ENCODE data around the gene RGS7.
A peak's percentile ranks its signal among the peaks of the same experiment; 100 is the strongest.
"Not testable (repeated sequence)": the region's sequence is repeated elsewhere in the genome, so short reads cannot be mapped to it uniquely, and the experiment has no call there.

The RGS7 gene

DNA sequence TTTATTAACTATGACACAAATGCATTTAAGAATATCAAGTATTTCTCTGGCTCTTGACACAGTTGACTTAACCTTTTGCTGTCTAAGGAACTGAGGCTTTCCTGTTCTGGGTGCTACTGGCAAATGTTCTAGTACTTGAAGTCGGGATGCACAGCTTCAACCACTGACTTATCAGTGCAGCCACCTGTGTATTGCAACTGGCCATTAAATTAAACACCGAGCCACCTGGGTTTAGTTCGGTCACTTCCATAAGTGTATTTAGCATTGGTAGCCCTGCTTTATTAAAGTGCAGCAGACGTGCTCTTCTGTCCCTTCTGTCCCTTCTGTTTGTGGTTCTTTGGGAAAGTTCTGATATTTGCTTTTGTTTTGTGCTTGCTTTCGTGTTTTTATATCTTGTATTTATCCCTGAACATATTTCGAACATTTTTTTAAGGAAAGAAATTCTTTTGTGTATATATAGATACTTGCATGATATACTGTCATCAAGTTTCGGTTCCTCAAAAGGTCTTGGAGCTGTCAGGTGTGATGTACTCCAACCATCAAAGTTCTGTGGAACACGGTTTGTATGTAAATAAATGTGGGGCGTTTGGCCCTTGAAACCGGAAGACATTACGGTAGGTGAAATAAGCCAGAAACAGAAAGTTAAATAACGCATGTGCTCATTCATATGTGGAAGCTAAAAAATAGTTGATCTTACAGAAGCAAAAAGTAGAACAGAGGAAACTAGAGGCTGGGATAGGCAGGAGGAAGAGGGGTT is 447.1 kb downstream of the RGS7 start:
- DNase-seq (ENCODE audit: low spot score), result no peak

DNA sequence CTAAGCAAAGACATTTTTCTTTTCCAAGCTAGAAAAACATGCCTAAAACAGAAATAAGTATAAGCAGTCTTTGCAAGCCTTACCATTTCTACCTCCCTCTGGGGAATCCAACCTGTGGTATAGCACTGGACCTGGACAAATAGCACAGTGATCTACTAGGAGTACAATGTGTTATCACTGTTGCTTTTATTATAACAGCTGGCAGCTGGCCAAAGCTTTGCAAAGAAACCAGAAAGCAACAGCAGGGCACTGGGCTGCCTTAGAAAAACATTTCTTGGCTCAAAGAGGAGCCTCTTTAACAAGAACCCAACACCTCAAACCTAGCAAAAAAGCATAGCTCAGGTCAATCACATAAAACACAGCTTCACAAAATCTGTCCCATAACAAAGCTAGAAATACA is 450.5 kb downstream of the RGS7 start:
- DNase-seq (ENCODE audit: low spot score), result no peak

DNA sequence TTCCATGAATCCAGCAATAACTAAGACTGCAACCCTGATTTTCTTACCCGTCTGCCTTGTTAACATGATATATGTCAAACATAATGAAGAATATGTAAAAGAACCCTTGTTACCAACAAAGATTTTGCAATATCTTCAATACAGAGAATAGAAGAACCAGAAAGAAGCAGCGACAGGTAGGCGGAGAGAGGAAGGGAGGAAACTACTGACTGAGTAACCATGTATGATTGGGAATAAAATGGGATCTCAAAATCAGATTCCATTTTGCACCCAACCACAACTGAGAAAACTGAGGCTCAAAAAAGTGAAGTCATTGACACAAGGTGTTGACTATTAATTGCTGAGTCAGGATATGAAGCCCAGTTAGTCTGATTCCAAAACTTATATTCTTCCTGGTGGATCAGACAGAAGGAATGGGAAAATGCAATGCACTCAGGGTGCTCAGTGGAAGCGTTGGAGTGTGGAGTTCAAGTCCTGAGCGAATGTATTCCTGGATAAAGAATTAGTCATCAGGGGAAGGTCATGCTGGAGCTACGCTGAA is 451.7 kb downstream of the RGS7 start:
- no peak for DNase-seq (ENCODE audit: low spot score)

DNA sequence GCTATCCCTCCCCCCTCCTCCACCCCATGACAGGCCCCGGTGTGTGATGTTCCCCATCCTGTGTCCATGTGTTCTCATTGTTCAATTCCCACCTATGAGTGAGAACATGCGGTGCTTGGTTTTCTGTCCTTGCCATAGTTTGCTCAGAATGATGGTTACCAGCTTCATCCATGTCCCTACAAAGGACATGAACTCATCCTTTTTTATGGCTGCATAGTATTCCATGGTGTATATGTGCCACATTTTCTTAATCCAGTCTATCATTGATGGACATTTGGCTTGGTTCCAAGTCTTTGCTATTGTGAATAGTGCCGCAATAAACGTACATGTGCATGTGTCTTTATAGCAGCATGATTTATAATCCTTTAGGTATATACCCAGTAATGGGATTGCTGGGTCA is 461.6 kb downstream of the RGS7 start:
- DNase-seq (ENCODE audit: low spot score), result not testable (repeated sequence)

DNA sequence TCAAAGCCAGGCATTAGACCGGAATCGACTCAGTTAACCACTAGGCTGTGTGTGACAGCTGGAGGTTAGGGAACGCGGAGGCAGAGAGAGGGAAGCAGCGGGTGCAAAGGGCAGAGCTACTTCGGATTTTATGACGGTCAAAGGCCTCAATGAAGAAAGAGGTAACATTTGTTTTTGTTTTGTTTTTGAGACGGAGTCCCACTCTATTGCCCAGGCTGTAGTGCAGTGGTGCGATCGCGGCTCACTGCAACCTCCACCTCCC is 468.3 kb downstream of the RGS7 start:
- no peak for DNase-seq (ENCODE audit: low spot score)

DNA sequence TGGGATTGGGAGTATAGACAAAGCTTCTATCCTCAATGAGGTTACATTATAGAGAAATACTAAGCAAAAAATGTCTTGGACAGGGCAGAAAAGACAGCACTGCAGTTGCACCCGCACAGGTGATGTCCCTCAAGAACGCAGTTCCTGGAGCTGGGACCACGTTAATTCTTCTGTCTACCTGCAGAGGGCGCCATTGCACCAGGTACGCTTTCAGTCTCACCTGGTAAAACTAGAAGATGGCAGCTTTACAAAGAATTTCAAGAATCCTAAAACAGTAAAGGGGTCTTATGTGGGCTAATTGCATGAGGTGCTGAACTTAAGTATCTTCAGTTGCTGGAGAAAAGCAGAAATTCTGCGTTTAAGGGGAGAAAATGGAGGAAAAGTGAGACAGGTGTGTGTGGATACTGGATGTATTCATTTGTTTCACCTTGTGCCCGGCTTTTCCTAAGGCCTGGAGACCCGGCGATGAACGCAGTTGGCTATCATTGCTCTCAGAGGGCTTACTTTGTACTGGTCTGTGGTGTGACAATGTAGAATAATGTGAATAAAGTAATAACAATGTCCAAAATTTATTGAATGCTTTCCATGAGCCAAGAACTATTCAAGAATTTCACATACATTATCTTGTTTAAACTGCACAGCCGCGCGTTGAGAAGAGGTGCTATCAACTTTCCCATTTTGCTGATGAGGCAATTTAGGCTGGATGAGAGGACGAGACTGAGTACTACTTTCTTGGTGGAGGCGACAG is 468.8 kb downstream of the RGS7 start:
- peak; percentile 19 for DNase-seq (ENCODE audit: low spot score)

DNA sequence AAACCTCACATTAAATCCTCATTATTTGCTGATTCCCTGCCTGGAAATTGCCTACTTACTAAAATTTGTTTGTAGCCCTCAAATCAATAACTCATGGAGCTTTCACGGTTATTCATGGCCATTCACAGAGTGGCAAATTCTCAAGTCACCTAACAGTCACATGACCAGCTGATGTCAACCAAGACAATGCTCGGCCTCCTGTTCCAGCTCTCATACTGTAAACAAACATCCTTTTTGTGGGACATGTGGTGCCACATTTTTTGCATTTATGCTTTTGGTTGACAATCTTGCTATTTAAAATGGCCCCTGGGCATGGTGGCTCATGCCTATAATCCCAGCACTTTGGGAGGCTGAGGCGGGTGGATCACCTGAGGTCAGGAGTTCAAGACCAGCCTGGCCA is 473.5 kb downstream of the RGS7 start:
- DNase-seq (ENCODE audit: low spot score), result no peak

DNA sequence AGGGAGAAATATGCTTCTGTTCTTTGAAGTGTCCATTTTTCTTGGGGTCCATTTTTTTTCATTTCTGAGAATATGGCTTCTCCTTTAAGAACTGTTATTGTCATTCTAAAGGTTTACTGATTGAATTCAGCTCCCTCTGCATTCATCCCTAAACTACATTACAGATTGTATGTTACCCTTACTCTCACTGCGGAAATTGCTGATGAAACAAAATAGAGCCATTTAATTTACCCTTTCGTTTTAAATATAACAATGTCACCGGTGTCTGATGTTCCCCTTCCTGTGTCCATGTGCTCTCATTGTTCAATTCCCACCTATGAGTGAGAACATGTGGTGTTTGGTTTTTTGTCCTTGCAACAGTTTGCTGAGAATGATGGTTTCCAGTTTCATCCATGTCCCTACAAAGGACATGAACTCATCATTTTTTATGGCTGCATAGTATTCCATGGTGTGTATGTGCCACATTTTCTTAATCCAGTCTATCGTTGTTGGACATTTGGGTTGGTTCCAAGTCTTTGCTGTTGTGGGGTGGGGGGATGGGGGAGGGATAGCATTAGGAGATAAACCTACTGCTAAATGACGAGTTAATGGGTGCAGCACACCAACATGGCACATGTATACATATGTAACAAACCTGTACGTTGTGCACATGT is 474.2 kb downstream of the RGS7 start:
- DNase-seq (ENCODE audit: low spot score), result not testable (repeated sequence)

DNA sequence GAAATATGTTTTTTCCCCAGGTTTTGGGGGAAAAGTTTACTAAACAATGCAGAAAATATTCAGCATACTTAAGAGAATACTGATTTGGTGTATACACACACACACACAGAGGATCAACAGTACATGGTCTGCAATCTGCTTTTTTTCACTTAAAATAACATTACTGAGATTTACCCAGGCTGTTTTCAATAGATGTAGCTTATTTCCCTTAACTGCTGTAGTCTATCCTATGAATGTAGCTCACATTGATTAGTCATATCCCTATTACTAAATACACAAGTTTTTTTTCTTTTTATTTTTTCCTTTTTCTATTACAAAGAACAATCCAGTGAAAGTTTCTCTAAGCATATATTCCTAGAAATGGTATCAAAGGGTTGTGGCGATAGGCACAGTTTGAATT is 478.4 kb downstream of the RGS7 start:
- DNase-seq (ENCODE audit: low spot score), result no peak

DNA sequence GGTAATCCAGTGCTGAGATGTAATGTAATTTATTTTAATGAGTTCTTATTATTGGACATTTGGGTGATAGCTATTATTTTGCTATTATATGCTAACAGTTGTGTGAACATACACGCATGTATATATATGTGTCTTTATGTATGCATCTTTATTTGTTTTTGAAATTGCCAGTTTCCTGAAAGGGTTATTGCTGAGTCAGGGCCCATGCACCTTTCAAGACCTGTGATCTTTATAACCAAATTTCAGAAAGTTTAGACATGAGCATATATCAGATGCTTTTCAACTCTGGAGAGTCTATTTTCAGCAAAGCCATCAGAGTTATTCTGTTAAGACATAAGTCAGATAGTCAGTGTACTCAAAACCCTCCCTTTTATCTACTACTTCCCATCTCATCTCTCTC is 479.4 kb downstream of the RGS7 start:
- no peak for DNase-seq (ENCODE audit: low spot score)

DNA sequence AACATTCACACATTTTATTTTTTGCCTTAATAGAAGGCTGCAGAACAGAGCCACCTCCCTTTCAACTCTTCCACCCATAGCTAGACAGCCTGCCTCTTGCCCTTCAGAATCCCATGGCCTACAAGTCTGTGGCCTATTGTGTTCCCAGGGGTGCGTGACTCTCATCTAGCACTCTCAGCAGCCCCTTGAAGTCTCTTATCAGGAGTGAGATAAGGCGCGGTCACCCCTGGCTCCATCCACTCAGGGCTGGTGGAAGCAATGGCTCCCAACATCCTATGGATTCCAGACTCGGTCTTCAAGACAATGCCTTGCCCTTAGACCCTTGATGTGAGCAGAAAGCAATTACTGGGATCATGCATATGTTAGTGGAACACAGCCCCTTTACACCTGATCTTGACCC is 480.9 kb downstream of the RGS7 start:
- no peak for DNase-seq (ENCODE audit: low spot score)

DNA sequence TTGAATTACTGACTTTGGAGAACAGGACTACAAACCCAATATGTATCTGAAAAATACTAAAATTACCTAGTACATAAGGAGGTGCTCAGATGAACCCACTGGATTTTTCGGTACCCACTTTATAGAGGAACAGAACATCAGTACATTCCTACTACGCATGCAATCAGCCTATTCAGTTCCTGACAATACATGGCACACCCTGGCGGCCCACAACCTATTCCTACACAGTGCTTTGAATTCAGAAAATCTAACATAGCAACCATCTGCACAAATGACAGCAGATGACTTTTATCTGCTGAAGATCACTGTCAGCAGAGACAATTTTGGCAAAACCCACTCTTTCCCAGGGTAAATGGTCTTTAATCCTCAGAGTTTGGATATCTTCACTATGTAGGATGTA is 487.9 kb downstream of the RGS7 start:
- DNase-seq (ENCODE audit: low spot score), result no peak

DNA sequence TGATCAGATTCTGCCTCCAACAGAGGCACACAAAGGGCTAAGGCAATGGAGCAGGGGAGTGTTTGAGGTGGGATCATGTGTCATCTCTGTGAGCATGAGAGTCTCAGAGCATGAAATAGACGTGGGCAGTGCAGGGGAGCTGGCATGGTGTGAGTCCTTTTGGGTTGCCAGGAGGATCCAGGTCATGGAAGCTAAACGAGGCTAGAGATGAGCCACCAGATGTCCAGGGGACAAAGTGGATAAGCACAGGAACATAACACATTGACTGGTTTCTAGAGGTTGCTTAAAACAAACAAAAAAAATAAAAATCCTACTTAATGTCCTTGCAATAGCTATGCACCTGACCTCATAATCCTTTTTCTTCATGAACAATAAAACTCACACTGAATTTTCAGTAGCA is 490.3 kb downstream of the RGS7 start:
- DNase-seq (ENCODE audit: low spot score), result no peak

DNA sequence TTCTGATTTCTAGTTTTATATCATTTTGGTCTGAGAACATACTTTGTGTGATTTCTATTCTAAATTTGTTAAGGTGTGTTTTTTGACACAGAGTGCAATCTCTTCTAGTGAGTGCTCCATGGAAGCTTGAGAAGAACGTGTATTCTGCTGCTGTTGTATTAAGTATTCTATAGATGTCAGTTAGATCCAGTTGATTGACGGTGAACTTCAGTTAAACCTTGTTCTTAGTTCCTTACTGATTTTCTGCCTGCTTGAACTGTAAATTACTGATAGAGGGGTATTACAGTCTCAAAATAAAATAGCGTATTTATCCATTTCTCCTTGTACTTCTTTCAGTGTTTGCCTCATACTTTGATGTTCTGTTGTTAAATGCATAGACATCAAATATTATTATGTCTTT is 497.0 kb downstream of the RGS7 start:
- no peak for DNase-seq (ENCODE audit: low spot score)

DNA sequence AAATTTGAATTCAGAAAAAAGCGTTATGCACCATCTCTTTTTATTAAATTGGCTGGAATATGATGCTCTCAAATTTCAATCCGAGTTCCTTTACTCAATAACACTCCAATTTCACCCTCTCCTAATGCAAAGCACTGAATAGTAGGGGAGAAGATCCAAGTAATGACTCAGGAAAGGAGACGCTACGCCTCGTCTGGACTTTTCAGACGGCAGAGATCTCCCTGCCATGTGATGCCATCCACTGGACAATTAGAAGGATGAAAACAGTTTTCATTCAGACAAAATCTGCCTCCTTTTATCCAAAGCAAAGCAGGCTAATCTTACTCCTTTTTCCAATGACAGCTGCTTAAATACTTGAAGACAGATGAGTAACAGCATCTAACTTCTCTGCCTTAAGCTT is 502.6 kb downstream of the RGS7 start:
- DNase-seq (ENCODE audit: low spot score), result no peak

DNA sequence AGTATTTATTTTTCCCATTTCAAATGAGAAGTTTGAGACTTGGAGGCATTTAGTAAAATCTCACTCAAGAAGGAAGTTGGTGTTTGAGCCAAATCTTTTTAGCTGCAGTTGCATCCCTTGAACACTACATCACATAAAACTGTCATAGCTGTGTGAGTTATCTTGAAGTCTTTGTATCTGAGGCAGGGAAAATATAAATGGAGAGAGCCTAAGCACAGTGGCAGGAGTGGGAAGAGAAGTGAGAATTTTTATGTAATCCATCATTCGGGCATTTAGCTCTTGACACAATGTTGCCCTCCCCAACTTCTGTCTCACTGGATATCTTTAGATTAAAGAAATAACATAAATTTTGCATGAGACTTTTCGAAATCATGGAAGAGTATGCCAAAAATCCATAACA is 509.7 kb downstream of the RGS7 start:
- DNase-seq (ENCODE audit: low spot score), result no peak

DNA sequence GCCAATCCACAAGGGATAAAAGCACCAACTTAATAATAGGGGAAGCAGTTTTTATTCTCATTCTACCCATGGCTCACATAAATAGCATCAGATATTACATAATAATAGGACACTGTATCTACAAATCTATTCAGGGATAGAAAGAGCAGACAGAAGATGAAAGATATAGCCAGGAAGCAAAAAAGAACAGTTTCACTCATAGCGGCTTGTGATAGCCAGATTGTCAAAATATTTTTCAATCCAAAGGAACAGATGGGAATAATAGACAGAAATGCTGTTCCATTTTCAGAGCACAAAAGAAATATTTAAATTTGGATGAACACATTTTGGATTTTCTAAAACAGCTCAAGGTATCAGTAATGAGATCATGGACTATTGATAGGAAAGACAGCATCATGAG is 512.5 kb downstream of the RGS7 start:
- no peak for DNase-seq (ENCODE audit: low spot score)

DNA sequence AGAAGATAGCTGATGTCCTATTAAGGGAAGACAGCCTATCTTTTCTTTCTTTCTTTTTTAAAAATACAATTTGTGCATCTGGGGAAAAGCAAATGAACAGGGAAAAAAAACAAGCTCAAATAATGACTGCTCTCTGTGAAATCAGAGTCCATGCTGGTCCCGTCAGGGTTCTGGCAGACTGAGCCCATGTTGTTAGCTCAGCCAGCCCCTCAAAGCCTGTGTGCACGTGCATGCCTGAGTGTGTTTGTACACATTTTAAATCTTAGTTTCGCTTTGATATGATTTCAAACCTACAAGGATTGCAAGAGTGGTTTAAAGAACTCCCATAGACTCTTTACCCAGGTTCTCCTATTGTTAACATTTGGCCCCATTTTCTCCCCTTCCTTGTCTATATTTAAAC is 513.2 kb downstream of the RGS7 start:
- DNase-seq (ENCODE audit: low spot score), result no peak

DNA sequence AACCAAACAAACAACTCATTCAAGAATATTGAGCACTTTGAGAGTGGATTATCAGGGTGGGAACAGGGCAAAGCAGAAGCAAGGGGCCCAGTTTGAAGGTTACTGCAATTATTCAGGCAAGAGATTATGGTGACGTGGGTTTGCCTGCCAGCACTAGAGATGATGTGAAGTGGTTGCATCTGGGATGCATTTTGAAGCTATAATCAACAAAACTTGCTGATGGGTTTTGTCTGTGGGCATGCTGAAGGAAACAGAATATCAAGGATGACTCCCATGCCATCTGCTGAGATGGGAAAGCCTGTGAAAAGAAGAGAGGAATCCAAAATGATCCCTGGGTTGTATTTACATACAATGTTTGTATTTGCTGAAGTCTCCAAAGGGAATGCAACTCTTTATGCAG is 520.7 kb downstream of the RGS7 start:
- DNase-seq (ENCODE audit: low spot score), result no peak

DNA sequence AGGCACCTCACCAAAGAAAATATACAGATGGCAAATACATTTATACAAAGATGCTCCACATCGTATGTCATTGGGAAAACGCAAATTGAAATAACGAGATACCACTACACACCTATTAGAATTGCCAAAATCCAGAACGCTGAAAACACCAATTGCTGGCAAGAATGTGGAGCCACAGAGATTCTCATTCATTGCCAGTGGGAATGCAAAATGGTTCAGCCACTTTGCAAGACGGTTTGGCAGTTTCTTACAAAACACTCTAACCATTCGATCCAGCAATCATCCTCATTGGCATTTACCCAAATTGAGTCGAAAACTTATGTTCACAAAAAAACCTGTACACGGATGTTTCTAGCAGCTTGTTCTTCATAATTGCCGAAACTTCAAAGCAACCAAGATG is 521.7 kb downstream of the RGS7 start:
- DNase-seq (ENCODE audit: low spot score), result no peak

DNA sequence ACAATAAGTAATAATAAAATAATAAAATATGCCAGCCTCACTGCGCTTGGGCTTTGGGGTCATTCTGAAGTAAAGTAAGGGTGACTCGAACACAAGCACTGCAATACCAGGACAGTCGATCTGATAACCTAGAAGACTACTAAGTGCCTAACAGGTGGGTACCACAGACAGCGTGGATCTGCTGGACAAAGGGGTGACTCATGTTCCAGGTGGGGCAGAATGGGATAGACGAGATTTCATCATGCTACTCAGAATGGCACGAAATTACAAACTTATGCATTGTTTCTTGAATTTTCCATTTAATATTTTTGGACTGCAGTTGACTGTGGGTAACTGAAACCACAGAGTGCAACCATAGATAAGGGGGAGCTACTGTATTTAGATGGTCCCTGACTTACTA is 523.9 kb downstream of the RGS7 start:
- DNase-seq (ENCODE audit: low spot score), result no peak

DNA sequence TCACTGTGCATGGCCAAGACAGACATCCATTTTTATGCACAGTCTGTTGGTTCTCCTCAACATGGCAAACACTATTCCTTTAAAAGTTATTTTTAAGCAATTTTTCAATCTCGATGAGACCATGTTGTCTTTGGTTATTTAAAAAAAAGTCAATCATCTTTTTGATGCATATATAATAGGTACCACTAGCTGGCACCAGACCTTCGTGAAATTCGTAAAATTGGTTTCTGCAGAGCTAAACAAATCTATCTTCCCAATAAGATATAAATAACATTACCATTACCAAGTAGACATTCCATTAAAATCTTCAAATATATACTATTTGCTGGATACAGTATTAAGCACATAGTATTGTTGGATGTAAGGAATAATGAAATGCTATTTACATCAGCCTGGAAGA is 525.1 kb downstream of the RGS7 start:
- no peak for DNase-seq (ENCODE audit: low spot score)

DNA sequence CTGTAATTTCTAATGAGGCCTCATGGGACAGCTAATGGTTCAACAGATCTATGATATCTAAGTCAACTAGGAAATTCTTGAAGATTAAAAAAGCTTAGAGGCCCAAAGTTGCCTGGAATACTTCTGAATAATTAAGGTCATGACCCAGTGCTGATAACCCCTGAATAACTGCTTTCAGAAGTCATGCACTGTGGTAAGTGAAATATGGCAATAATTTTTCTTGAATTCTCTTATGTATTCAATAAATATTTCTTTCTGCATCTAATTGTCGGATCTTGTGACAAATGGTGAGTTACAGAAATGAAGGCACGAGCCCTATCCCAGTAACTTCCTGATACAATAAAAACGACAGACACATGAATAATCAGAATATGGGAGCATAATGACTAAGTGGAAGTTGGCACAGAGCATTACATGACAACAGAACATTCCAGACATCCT is 525.8 kb downstream of the RGS7 start:
- DNase-seq (ENCODE audit: low spot score), result no peak

Data from pons (tissue), 1 donor.